NK-92 (cell line): ENCODE results near the gene BCL11A.

Source experiments
- DNase-seq: peaks from one replicate; lab custom pipeline; 2025; ENCODE audit not compliant: unreplicated experiment; lab: John Stamatoyannopoulos, UW

The BCL11A gene

GRCh38 chr2:60489289-60489688, 64.2 kb downstream of the BCL11A start:
- no peak for DNase-seq

GRCh38 chr2:60488291-60488690, 65.2 kb downstream of the BCL11A start:
- DNase-seq: no peak

GRCh38 chr2:60487174-60487573, 66.3 kb downstream of the BCL11A start:
- no peak for DNase-seq

GRCh38 chr2:60486551-60486950, 66.9 kb downstream of the BCL11A start:
- DNase-seq: no peak

- DNase-seq: no peak
Observed at GRCh38 chr2:60486067-60486466, 67.4 kb downstream of the BCL11A start.

GRCh38 chr2:60485550-60485949, 67.9 kb downstream of the BCL11A start:
- no peak for DNase-seq

GRCh38 chr2:60485055-60485454, 68.4 kb downstream of the BCL11A start:
- DNase-seq: no peak

GRCh38 chr2:60484133-60484645, 69.3 kb downstream of the BCL11A start:
- DNase-seq: no peak

- no peak for DNase-seq
Observed at GRCh38 chr2:60483401-60483800, 70.1 kb downstream of the BCL11A start.

- no peak for DNase-seq
Observed at GRCh38 chr2:60482222-60482621, 71.2 kb downstream of the BCL11A start.

GRCh38 chr2:60481257-60481656, 72.2 kb downstream of the BCL11A start:
- DNase-seq: no peak

- no peak for DNase-seq
Observed at GRCh38 chr2:60480089-60480773, 73.2 kb downstream of the BCL11A start.

GRCh38 chr2:60479226-60480088, 74.0 kb downstream of the BCL11A start:
- DNase-seq: no peak

GRCh38 chr2:60478660-60479059, 74.8 kb downstream of the BCL11A start:
- no peak for DNase-seq

GRCh38 chr2:60476206-60476954, 77.1 kb downstream of the BCL11A start:
- no peak for DNase-seq

GRCh38 chr2:60475123-60475830, 78.2 kb downstream of the BCL11A start:
- DNase-seq: no peak

- no peak for DNase-seq
Observed at GRCh38 chr2:60474301-60474700, 79.2 kb downstream of the BCL11A start.

- no peak for DNase-seq
Observed at GRCh38 chr2:60473546-60473945, 79.9 kb downstream of the BCL11A start.

GRCh38 chr2:60472663-60473289, 80.7 kb downstream of the BCL11A start:
- DNase-seq: no peak

GRCh38 chr2:60472041-60472440, 81.4 kb downstream of the BCL11A start:
- no peak for DNase-seq
